Measurements from ENCODE around the gene CFAP299. TPM values are rescaled to one million over a fixed set of nuclear protein-coding genes. Genes with fewer than 3 reads are reported as not detected.

Gene CFAP299
- total RNA-seq, 1 donor from 2014 or later, result not detected

DNA sequence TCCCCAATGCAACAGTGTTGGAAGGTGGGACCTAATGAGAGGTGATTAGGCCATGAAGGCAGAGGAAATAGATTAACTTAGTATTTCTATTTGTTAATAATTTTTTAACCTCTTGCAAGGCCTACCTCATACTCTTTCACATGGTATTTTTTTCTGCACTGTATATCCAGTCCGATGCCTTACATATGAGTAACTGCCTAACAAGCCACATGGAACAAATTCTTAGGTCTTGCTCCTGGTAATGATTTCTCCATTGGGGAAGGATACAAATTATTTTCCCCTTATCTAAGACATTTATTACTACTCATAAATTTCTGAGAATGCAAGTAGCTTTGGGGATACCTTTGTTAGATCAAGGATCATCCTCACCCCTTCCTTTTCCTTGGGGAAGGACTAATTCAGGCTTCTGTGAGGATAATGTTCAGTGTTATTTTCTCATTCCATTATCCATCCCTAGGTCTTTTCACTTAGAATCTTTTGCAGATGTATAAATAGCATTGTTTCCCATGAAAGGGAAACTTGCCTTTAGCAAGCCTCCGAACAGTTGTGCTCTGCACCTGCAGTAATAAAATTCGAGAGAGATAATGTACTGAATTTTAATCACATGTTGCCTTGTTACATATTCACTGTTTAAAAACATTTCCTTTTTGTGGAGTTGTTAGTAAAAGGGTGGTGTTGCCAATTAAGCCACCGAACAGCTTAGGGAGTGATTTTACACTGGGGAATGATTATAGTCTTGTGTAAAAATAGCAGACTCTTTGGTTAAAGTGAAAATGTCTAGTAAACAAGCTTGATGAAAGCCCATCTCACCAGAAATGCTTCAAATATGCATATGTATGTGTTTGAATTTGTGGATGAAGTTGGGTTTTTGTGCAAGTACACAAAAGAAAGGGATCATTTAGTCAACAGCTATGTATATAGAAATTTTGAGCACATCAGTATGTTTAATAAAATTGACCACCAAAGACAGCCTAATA lies 89.9 kb downstream of the CFAP299 start:
- Histone ChIP-seq H3K9me3 (ENCODE audit: insufficient read depth, low read depth, low read length) (no peaks in the 10 kb centered on the region), H2AFZ (ENCODE audit: low read depth, low read length) (no peak overlapping the region), H3K4me3 (ENCODE audit: insufficient read depth, low read depth, low read length) (no peak overlapping the region), H3K27me3 (ENCODE audit: insufficient read depth, low read length) (no peaks in the 10 kb centered on the region), H3K79me2 (ENCODE audit: insufficient read depth, low read length) (no peaks in the 10 kb centered on the region), H3K4me2 (ENCODE audit: low read length) (no peak overlapping the region), H3K36me3 (ENCODE audit: insufficient read depth, low read length) (no peaks in the 10 kb centered on the region), H4K20me1 (ENCODE audit: insufficient read depth, low read length) (no peaks in the 10 kb centered on the region), H3K4me1 (ENCODE audit: insufficient read depth, low read length) (no peaks in the 10 kb centered on the region), H3K27ac (ENCODE audit: low read depth, low read length) (no peak overlapping the region), H3K9ac (ENCODE audit: low read length) (no peak overlapping the region)
- TF ChIP-seq EZH2 (IDR thresholded peaks at IDR 0.05; ENCODE audit: insufficient read depth, low read length), result no peak
- TF ChIP-seq, protein P1, sequence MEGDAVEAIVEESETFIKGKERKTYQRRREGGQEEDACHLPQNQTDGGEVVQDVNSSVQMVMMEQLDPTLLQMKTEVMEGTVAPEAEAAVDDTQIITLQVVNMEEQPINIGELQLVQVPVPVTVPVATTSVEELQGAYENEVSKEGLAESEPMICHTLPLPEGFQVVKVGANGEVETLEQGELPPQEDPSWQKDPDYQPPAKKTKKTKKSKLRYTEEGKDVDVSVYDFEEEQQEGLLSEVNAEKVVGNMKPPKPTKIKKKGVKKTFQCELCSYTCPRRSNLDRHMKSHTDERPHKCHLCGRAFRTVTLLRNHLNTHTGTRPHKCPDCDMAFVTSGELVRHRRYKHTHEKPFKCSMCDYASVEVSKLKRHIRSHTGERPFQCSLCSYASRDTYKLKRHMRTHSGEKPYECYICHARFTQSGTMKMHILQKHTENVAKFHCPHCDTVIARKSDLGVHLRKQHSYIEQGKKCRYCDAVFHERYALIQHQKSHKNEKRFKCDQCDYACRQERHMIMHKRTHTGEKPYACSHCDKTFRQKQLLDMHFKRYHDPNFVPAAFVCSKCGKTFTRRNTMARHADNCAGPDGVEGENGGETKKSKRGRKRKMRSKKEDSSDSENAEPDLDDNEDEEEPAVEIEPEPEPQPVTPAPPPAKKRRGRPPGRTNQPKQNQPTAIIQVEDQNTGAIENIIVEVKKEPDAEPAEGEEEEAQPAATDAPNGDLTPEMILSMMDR (IDR thresholded peaks at IDR 0.05; ENCODE audit: insufficient read depth, low read depth, low read length), result no peak
- Mint-ChIP-seq H3K36me3 (ENCODE audit: low read depth, unreplicated experiment) (no peaks in the 10 kb centered on the region), H3K4me3 (ENCODE audit: unreplicated experiment) (no peak overlapping the region), H3K27ac (ENCODE audit: unreplicated experiment) (no peak overlapping the region), H3K9me3 (ENCODE audit: unreplicated experiment) (no peaks in the 10 kb centered on the region), H3K27me3 (ENCODE audit: low read depth, unreplicated experiment) (no peaks in the 10 kb centered on the region), H3K4me1 (ENCODE audit: low read depth, unreplicated experiment) (no peaks in the 10 kb centered on the region)
- DNase-seq (ENCODE audit: low read depth) (no peak), FAIRE-seq (no peak)

DNA sequence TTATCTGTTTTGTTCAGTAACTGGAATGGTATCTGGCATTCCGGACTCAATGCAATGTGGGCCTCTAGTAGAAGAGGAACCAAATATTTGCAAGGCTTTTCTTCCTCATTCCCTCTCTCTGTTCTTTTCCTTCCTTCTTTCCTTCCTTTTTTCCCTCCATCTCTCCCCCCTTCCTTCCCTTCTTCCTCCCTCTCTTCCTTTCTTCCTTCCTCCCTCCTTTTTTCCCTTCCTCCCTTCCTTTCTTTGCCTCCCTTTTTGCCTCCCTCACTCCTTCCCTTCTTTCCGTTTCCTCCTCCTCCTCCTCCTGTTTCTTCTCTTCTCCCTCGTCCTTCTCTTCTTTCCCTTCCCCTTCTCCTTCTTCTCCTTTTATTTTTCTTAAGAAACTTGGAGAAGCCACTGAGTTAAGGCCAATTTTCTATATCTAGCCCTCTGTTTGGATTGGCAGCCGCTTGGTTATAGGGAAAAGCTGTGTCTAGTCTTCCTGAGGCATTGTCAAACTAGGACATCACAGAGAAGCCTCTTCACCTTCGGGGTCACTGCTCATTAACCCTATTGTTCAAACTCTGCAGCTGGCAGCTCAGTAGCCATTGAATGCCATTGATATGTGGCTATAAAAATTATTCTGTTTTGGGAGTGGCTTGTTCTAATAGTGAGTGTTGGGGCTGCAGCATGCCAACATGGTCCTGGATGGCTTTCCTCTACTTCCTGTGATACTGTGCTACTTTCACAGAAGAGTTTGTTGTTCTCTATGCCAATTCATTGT lies 95.9 kb downstream of the CFAP299 start:
- Histone ChIP-seq H3K27ac (ENCODE audit: low read depth, low read length) (no peak overlapping the region), H3K4me3 (ENCODE audit: insufficient read depth, low read depth, low read length) (no peak overlapping the region), H2AFZ (ENCODE audit: low read depth, low read length) (no peak overlapping the region), H3K9ac (ENCODE audit: low read length) (no peak overlapping the region), H3K79me2 (ENCODE audit: insufficient read depth, low read length) (no peaks in the 10 kb centered on the region), H3K4me1 (ENCODE audit: insufficient read depth, low read length) (peaks cover 10% of the 10 kb centered on the region), H3K4me2 (ENCODE audit: low read length) (no peak overlapping the region), H3K36me3 (ENCODE audit: insufficient read depth, low read length) (no peaks in the 10 kb centered on the region), H4K20me1 (ENCODE audit: insufficient read depth, low read length) (no peaks in the 10 kb centered on the region), H3K9me3 (ENCODE audit: insufficient read depth, low read depth, low read length) (no peaks in the 10 kb centered on the region), H3K27me3 (ENCODE audit: insufficient read depth, low read length) (no peaks in the 10 kb centered on the region)
- Mint-ChIP-seq H3K9me3 (ENCODE audit: unreplicated experiment) (no peaks in the 10 kb centered on the region), H3K4me1 (ENCODE audit: low read depth, unreplicated experiment) (peaks cover 2% of the 10 kb centered on the region), H3K27me3 (ENCODE audit: low read depth, unreplicated experiment) (no peaks in the 10 kb centered on the region), H3K36me3 (ENCODE audit: low read depth, unreplicated experiment) (no peaks in the 10 kb centered on the region), H3K4me3 (ENCODE audit: unreplicated experiment) (no peak overlapping the region), H3K27ac (ENCODE audit: unreplicated experiment) (no peak overlapping the region)
- FAIRE-seq (no peak), DNase-seq (ENCODE audit: low read depth) (no peak)
- TF ChIP-seq EZH2 (IDR thresholded peaks at IDR 0.05; ENCODE audit: insufficient read depth, low read length), result no peak
- TF ChIP-seq, protein P1 (IDR thresholded peaks at IDR 0.05; ENCODE audit: insufficient read depth, low read depth, low read length), result no peak
